Hematopoietic multipotent progenitor cell treated with erythropoietin and hydrocortisone succinate and interleukin-3 and kit ligand, for 6 days (in vitro differentiated cells): ENCODE data around the gene SLC6A6.
"Not testable (repeated sequence)": the region's sequence is repeated elsewhere in the genome, so short reads cannot be mapped to it uniquely, and the experiment has no call there.

ENCODE experiments used
- DNase-seq: peaks from one replicate; pipeline ENCODE4 v3.0.0-alpha.2; 2015

Gene SLC6A6

DNA sequence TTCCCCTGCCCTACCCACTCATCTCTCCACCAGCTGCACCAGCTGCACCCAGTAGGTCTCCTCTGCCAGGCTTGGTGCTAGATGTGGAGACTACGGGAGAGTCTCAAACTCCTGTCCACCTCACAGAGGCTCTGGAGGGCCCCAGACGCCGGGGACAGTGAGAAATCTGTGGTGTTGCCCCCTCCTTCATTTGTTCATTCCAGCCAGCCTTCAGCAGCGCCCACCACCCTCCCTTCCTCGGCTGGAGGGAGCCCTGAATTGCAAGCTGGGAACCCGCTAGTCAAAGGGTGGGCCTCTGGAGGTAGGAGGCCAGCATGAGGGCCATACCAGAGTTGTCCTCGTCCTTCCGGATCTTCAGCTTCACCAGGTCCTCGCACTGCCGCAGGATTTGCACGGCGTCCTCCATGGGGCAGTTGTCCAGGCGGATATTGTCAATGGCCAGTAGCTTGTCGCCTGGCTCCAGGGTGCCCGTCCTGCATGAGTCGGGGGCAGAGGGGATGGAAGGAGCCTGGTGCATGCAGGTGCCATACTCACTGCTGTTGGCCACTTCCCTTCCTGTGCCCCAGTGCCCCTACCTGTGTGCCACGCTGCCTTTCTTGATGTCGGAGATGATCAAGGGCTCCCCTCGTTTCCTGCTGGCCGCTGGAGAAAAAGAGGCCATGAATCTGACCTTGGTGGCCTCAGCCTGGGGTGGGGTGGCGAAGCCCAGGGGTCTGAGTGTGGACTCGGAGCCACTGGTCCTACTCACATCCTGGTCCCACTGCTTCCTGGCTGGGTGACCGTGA, 108.6 kb downstream of the SLC6A6 start:
- DNase-seq = no peak

DNA sequence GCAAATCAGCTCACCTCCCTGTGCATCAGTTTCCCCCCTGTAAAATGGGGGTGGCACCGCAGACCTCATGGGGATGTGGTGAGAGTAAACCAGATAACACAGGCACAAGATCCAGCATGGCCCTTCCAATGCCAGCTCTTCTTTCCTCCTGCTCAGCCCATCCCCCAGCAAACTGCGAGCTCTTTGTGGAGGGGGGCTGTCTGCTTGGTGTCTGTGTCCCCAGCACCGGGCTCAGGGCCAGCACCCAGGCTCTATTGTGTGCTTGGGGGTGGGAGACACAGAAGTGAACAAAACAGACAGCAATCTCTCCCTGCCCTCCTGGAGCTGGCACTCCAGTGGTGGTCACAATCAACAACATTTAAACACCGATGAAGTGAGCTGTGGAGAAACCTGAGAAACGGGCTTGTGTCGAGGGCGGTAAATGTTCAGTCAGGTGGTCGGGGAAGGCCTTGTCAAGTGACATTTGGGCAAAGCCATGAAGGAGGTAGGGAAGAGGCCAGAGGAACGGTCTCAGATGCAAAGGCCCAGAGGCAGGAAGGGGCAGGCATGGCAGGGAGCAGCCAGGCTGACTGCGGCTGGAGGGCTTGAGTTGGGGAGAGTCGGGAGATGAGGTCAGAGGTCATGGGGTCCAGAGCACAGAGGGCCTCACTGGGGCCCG, 109.3 kb downstream of the SLC6A6 start:
- no peak for DNase-seq

- DNase-seq = no peak
Measured at GRCh38 chr3:14512281-14512941, 110.0 kb downstream of the SLC6A6 start.

DNA sequence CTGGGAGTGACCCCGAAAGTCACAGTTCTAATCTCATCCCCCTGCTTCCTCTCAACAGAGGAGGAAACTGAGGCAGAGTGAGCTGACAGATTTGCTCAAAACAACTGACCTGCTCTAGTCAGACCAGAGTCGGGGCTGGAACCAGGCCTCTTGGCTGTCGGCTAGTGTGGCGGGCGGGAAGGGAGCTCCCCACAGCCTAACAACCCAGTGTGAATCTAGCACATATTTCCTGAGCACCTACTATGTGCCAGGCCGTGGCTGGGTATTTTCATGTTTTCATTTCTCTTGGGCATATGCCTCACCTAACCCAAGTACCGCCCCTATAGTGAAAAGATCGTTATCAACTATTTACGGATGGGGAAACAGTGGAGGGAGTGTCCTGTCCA, 110.5 kb downstream of the SLC6A6 start:
- no peak for DNase-seq

GRCh38 chr3:14513566-14514322, 111.3 kb downstream of the SLC6A6 start:
- no peak for DNase-seq

GRCh38 chr3:14514323-14514720, 111.9 kb downstream of the SLC6A6 start:
- DNase-seq = no peak

DNA sequence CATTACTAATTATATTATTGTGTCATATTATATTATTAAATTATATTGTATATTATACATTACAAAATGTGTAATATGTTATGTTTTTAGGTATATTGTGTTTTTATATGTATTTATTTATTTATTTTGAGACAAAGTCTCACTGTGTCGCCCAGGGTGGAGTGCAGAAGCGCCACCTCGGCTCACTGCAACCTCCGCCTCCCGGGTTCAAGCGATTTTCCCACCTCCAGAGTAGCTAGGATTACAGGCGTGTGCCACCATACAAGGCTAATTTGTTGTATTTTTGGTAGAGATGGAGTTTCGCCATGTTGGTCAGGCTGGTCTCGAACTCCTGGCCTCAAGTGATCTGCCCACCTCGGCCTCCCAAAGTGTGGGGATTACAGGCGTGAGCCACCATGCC, 113.1 kb downstream of the SLC6A6 start:
- not testable (repeated sequence) for DNase-seq

DNA sequence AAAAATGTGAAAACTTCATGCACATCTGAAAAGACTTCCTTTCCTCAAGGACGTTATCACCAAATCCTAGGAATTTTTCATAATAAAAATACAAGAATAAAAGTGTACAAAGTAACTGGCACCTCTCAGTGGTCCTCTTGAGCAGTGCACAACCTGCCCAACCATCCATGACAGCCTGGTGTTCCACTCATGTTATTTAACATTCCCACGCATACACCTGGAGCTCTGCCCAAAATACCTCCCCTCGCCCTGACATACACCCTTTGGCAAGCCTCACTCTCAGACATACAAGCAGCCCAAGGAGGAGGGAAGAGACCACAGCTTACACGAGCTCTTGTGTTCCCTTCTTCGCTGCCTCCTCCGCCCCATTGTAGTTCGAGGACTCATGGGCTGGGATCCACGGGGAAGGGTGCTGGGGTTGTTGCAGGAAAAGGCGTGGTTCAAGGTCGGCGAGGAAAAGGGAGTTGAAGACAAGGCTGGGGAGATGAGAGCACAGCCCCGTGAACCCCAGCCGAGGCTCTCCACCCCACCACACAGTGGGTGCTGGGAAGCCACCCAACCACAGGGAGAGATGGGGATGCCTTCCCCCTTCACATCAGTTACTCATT, 114.4 kb downstream of the SLC6A6 start:
- DNase-seq = no peak

- DNase-seq = no peak
Measured at GRCh38 chr3:14517601-14518431, 115.4 kb downstream of the SLC6A6 start.

DNA sequence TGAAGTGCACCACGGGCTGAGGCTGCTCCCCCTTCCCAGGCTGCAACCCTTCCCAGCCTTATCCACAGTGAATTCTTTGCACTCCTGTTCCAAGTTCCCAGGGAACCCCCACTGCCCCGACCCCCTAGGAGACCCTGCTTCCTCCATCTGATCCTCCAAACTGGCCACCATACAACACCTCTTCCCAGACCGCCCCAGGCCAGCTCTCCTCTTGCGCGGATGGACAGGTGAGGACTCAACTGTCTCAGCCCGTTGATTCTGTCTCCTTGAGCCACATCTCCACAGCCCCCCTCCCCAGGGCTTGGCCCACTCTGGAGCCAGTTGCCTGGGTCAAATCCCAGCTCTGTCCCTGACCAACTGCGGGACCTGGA, 116.0 kb downstream of the SLC6A6 start:
- no peak for DNase-seq

- DNase-seq = no peak
Measured at GRCh38 chr3:14518893-14519292, 116.5 kb downstream of the SLC6A6 start.

DNA sequence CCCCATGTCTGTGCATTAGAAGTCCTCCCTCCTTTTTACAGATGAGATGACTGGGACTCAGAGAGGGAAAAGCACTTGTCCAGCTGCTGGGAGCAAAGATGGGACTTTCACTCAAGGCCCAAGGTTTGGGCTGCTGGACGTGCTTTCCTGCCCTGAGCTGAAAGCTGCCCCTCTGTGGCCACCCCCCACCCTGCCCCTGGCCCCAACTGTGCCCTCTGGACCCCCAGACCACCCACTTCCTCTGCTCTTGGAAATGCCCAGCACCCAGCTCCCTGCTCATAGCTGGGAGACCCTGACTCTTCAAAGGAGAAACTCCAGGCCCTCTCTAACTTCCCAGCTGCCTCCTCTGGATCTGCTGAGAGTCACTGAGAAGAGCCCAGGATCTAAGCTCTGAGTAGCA, 117.0 kb downstream of the SLC6A6 start:
- no peak for DNase-seq

GRCh38 chr3:14520149-14520548, 117.7 kb downstream of the SLC6A6 start:
- no peak for DNase-seq

GRCh38 chr3:14520967-14521366, 118.6 kb downstream of the SLC6A6 start:
- DNase-seq = no peak

DNA sequence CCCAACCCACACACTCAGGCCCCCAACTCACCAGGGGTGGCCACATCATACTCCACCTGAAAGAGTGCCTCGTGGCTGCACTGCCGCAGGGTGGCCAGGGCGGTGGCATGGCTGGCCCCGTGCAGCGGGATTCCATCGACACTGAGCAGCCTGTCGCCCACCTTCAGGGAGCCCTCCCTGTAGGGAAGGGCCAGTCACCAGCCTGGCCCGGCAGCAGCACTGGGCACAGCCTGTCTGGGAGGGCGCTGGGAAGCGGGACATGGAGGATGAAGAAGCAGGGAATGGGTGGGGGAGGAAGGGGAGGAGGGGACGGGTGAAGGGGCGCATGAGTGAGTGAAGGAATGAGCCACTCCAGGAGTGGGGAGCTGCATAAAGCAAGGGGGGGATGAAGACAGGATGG, 119.2 kb downstream of the SLC6A6 start:
- DNase-seq = no peak

- DNase-seq = no peak
Measured at GRCh38 chr3:14522129-14522691, 119.8 kb downstream of the SLC6A6 start.

- DNase-seq = no peak
Measured at GRCh38 chr3:14522768-14523167, 120.4 kb downstream of the SLC6A6 start.

DNA sequence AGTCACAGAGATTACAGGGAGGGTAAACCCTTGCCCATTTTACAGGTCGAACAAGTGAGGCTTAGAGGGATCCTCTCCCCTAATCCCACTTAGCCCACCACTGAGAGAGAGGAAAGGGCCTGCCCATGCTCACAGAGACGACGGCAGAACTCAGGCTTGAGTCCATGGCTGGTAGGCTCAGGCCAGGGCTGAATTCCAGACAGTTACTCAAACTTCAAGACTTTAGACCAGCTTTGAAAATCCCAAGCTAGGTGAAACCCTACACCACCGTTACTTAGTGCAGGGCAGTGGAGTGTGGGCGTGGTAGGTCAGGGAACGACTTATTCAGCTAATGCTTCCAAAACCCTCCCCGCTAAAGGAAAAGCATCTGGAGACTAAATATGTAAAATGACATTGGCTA, 121.4 kb downstream of the SLC6A6 start:
- DNase-seq = no peak

DNA sequence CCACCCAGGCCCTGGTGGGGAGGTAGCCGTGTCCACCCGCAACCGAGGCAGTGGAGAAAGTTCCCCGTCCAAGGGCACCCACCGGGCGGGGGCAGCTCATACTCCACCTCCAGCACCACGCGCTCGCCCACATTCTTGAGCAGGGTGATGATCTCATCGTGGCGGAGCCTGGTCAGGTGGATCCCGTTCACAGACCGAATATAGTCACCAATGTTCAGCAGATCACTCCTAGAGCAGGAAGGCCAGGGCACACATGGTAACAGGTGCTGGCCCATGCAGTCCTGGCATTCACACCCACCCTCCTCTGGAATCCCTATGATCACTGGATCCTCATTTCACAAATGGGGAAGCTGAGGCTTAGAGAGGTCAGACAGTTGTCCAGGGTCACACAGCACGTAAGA, 121.9 kb downstream of the SLC6A6 start:
- no peak for DNase-seq

DNA sequence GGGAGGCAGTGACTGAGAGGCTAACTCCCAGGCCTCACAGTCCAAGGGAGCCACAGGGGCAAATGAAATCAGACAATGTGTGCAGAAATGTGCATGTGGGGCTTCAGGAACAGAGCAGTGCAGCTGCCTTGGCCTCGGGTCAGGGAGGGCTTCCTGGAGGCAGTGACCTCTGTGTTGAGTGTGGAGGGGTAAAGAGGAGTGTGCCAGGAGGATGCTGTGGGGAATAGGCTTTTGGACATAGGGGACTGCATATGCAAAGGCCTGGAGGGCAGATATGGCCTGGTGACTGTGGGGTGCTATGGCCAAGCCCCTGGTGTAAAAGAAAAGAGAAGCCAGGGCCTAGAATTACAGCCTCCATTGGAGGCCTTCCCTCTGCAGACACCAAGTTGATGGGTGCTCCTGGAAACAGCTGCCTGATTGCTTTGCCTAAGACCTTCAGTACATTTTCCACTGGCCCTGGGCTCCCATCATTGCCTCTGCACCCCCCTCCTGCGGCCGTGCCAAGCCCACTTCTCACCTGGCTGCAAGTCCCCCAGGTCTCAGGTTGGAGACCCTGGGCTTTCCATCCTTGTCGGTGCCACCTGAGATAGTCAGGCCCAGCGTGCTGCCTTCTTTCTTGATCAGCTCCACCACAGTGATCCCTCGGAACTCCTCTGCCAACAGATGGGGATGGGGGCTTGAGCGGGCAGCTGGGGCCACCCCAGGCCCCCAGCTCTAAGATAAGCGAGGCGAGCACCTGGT, 122.7 kb downstream of the SLC6A6 start:
- no peak for DNase-seq
